GM23248 (cell line): ENCODE results near the gene TATDN3. TPM values are rescaled to one million over a fixed set of nuclear protein-coding genes. Genes with fewer than 3 reads are reported as not detected.
A peak's percentile ranks its signal among the peaks of the same experiment; 100 is the strongest.

Experiments
- DNase-seq: peaks from one replicate; pipeline ENCODE4 v3.0.0-alpha.2; 2015
- H2AFZ ChIP-seq: fragments of 200-600 bp; sonication (generic); 2 replicates; pipeline ENCODE4 v1.6.1; 2016; ENCODE audit warnings: antibody characterized with exemption
- H3F3A ChIP-seq: fragments of 200-600 bp; sonication (generic); 2 replicates; pipeline ENCODE4 v1.6.1; 2016; ENCODE audit warnings: mild to moderate bottlenecking, antibody characterized with exemption, mixed run types; ENCODE audit not compliant: insufficient read depth
- H3K27ac ChIP-seq: fragments of 200-600 bp; sonication (generic); 2 replicates; pipeline ENCODE4 v1.5.1; 2016; ENCODE audit warnings: mild to moderate bottlenecking
- H3K27me3 ChIP-seq: fragments of 200-600 bp; sonication (generic); replicated peaks from 2 replicates; pipeline ENCODE4 v1.6.1; 2016; ENCODE audit warnings: mild to moderate bottlenecking; ENCODE audit not compliant: insufficient read depth
- H3K36me3 ChIP-seq: fragments of 200-600 bp; sonication (generic); 2 replicates; pipeline ENCODE4 v1.6.1; 2016; ENCODE audit warnings: low read depth, mild to moderate bottlenecking
- H3K4me1 ChIP-seq: fragments of 200-600 bp; sonication (generic); 2 replicates; pipeline ENCODE4 v1.6.1; 2016; ENCODE audit warnings: mild to moderate bottlenecking; ENCODE audit not compliant: insufficient read depth
- H3K4me2 ChIP-seq: fragments of 200-600 bp; sonication (generic); one replicate; pipeline ENCODE4 v1.6.1; 2016; ENCODE audit warnings: mild to moderate bottlenecking; ENCODE audit not compliant: unreplicated experiment
- H3K4me3 ChIP-seq: fragments of 200-600 bp; sonication (generic); 2 replicates; pipeline ENCODE4 v1.5.1; 2016; ENCODE audit warnings: mild to moderate bottlenecking
- H3K79me2 ChIP-seq: fragments of 200-600 bp; sonication (generic); 2 replicates; pipeline ENCODE4 v1.6.1; 2016; ENCODE audit warnings: mild to moderate bottlenecking; ENCODE audit not compliant: insufficient read depth
- H3K9ac ChIP-seq: fragments of 200-600 bp; sonication (generic); 2 replicates; pipeline ENCODE4 v1.6.1; 2016; ENCODE audit warnings: mild to moderate bottlenecking
- H3K9me2 ChIP-seq: fragments of 200-600 bp; sonication (generic); 2 replicates; pipeline ENCODE4 v1.6.1; 2016; ENCODE audit warnings: mixed run types, mild to moderate bottlenecking, moderate library complexity; ENCODE audit not compliant: insufficient read depth
- H3K9me3 ChIP-seq: fragments of 200-600 bp; sonication (generic); one replicate; pipeline ENCODE4 v1.6.1; 2017; ENCODE audit warnings: low read depth
- H4K20me1 ChIP-seq: fragments of 200-600 bp; sonication (generic); 2 replicates; pipeline ENCODE4 v1.6.0; 2016; ENCODE audit not compliant: insufficient read depth
- EZH2 ChIP-seq: fragments of 200-600 bp; sonication (generic); IDR thresholded peaks from 2 replicates; pipeline ENCODE4 v1.6.1; 2018; ENCODE audit warnings: antibody characterized with exemption, mild to moderate bottlenecking; ENCODE audit not compliant: insufficient read depth, poor library complexity, severe bottlenecking
- EZH2phosphoT487 ChIP-seq: fragments of 200-600 bp; sonication (generic); IDR thresholded peaks from 2 replicates; pipeline ENCODE4 v1.6.1; 2018; ENCODE audit warnings: antibody characterized with exemption, moderate library complexity, mild to moderate bottlenecking, low read depth; ENCODE audit not compliant: insufficient read depth
- whole genome bisulfite sequencing, 2 experiments: methylation state at CpG; one replicate each; pipeline ENCODE4 v1.1.6; 2015 to 2017; ENCODE audit warnings: low lambda C conversion rate in 2 of 2, low coverage in 1 of 2; ENCODE audit errors: missing lambda C conversion rate in 2 of 2; 5-methylcytosine and 5-hydroxymethylcytosine counted together
- in situ Hi-C: fragments of 300-500 bp; cut with MboI; formaldehyde crosslinking; loops from 2 replicates; pipeline ENCODE4 v1.15.0; 2020
- polyA plus RNA-seq: library from polyadenylated mRNA; unstranded; fragments of >200 nt; fragmentation: Nextera tagmentation; extraction: Ambion mirVana; gene quantifications from 2 replicates; pipeline ENCODE4 v1.2.1, GENCODE V29; 2016
- total RNA-seq: library from RNA; depleted of rRNA; stranded (reverse); fragments of >200 nt; shearing (Covaris generic); gene quantifications from 2 replicates; pipeline ENCODE4 v1.2.3, GENCODE V29; 2014

The TATDN3 gene
- total and polyA plus RNA-seq, 2 experiments from 2014 or later: 12.4 to 14.9 TPM

DNA sequence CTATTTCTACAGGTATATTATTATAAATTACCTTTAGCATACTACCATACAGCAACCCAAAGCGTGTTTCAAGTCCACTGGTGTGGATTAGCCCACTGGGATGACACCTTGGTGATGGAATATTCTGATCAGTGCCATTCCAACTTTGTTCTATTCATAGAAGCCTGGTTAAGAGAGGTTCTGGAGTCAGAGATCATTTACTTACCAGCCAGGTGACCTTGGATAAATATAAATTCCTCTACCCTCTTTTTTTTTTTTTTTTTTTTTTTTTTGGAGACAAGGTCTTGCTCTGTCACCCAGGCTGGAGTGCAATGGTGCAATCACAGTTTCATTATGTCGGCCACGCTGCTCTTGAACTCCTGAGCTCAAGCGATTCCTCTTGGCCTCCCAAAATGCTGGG, 55.9 kb downstream of the TATDN3 start, which contains the start of gene SPATA45:
SPATA45 (minus strand) TSS at position 101 of the 400 bp plus-strand sequence. CDS start 11,500 bp downstream, outside the sequence.
- H3K9ac ChIP-seq: no peak within 1 kb of the TSS
- WGBS, 2 experiments: 86 to 89% methylated on average over 4 of the region's 4 CpGs
- in situ Hi-C loops: no loop called here

DNA sequence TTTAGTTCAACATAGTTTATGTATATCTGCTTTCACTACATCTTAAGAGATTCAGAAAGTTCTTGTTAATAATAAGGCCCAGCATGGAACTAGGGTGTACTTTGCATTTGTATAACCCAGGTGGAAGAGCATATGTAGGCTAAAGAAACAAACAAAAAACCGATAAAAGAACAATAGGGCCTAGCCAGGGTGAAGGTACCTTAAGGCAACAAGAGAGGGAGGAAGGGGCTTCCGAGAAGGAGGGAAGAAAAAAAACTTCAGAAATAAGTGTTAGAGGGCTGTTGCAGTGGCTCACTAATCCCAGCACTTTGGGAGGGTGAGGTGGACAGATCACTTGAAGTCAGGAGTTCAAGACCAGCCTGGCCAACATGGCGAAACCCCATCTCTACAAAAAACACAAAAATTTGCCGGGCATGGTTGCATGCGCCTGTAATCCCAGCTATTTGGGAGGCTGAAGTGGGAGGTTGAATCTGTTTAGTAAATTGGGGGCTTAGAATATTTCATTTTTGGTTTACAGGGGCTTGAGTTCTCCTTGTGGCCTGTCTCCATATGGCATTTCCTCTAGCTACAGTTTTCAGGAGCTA, 60.5 kb downstream of the TATDN3 start:
- in situ Hi-C loops: no loop called here

More for the DNA sequence above, 55.9 kb downstream of the TATDN3 start, which contains the start of gene SPATA45:
- Histone ChIP-seq H3K4me1 (no peaks in the 10 kb centered on the region), H3F3A (no peaks in the 10 kb centered on the region), H3K9me3 (no peaks in the 10 kb centered on the region), H3K79me2 (no peaks in the 10 kb centered on the region), H4K20me1 (no peaks in the 10 kb centered on the region), H3K9me2 (no peaks in the 10 kb centered on the region), H3K27me3 (no peaks in the 10 kb centered on the region), H2AFZ (no peak within 1 kb of the TSS), H3K36me3 (no peaks in the 10 kb centered on the region), H3K4me2 (no peak within 1 kb of the TSS), H3K27ac (no peak within 1 kb of the TSS), H3K4me3 (no peak within 1 kb of the TSS)
- DNase-seq: no peak
- TF ChIP-seq EZH2: no peak
- no peak for TF ChIP-seq EZH2phosphoT487

DNA sequence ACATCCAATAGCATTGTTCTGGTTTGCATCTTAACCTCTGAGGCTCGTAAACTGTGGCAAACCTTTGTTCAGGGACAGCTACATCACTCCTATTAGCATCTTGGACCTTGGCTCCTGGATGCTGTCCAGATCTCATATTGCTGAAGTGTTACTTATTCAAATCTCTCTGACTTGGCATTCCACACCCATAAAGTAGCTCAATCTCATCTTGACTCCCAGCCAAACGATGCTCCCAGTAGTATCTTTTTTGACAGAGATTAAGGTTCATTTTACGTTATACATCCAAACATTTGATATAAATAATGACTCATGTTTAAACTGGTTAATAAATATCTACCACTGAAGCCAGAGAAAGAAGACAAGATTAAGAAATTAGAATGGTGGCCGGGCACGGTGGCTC, 62.0 kb downstream of the TATDN3 start:
- Histone ChIP-seq H3K27ac (no peak overlapping the region), H3K27me3 (no peaks in the 10 kb centered on the region), H4K20me1 (no peaks in the 10 kb centered on the region), H3K36me3 (no peaks in the 10 kb centered on the region), H3K79me2 (peaks cover 10% of the 10 kb centered on the region), H3K9me2 (no peaks in the 10 kb centered on the region), H3K4me1 (no peaks in the 10 kb centered on the region), H3K9ac (no peak overlapping the region), H3K4me3 (no peak overlapping the region), H3K9me3 (no peaks in the 10 kb centered on the region), H3K4me2 (no peak overlapping the region), H2AFZ (no peak overlapping the region), H3F3A (0 out of 2 replicates have a peak, but pooled peaks cover 5% of the 10 kb centered on the region)
- WGBS, 2 experiments: 93 to 97% methylated on average over 5 of the region's 5 CpGs
- in situ Hi-C loops: no loop called here
- no peak for DNase-seq
- TF ChIP-seq EZH2 (no peak), EZH2phosphoT487 (no peak)

More for the DNA sequence above, 60.5 kb downstream of the TATDN3 start:
- H3K9me3 ChIP-seq: no peaks in the 10 kb centered on the region
- TF ChIP-seq EZH2phosphoT487 (no peak), EZH2 (no peak)
- 0 out of 2 replicates have a peak, but pooled peaks cover 5% of the 10 kb centered on the region for H3F3A ChIP-seq
- H3K4me3 ChIP-seq: no peak overlapping the region
- H3K9me2 ChIP-seq: no peaks in the 10 kb centered on the region
- peaks cover 5% of the 10 kb centered on the region; the same call in 1 of the 2 replicates for H3K79me2 ChIP-seq
- no peaks in the 10 kb centered on the region for H3K36me3 ChIP-seq
- H2AFZ ChIP-seq: no peak overlapping the region
- DNase-seq: no peak
- no peaks in the 10 kb centered on the region for H4K20me1 ChIP-seq
- H3K9ac ChIP-seq: no peak overlapping the region
- no peaks in the 10 kb centered on the region for H3K27me3 ChIP-seq
- WGBS, 2 experiments: 77 to 79% methylated on average over 5 of the region's 5 CpGs
- H3K4me1 ChIP-seq: no peaks in the 10 kb centered on the region
- H3K27ac ChIP-seq: no peak overlapping the region
- no peak overlapping the region for H3K4me2 ChIP-seq

DNA sequence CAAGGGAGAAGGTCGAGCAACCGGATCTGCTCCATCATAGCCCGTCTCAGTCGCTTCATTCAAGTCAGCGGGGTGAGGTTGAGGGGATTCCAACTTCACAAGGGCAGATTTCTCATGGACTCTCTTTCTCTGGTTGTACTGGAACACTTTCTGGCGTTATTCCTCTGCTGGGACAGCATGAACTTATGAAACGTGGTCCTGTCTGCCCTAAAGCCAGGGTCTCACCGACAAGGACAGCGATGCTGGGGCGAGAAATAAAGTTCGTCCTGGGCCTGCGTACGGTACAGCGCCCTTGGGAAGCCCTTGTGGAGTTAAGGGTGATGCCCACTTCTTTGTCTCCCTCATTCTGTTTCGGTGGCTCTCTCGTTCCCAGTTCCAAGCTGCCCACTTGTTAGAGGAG, 65.1 kb downstream of the TATDN3 start:
- Histone ChIP-seq H3K9ac (no peak overlapping the region; the same call in 1 of the 2 replicates), H3K79me2 (peaks cover 38% of the 10 kb centered on the region), H3K9me2 (no peaks in the 10 kb centered on the region), H3K4me1 (peaks cover 17% of the 10 kb centered on the region; the same call in 1 of the 2 replicates), H3K9me3 (no peaks in the 10 kb centered on the region), H3K27ac (peak overlapping the region; percentile 71; the same call in 1 of the 2 replicates), H3F3A (0 out of 2 replicates have a peak, but pooled peaks cover 5% of the 10 kb centered on the region), H4K20me1 (no peaks in the 10 kb centered on the region), H2AFZ (peak overlapping the region; percentile 83; the same call in 1 of the 2 replicates), H3K36me3 (no peaks in the 10 kb centered on the region), H3K4me3 (peak overlapping the region; percentile 77; the same call in 1 of the 2 replicates), H3K4me2 (peak overlapping the region; percentile 56), H3K27me3 (no peaks in the 10 kb centered on the region)
- in situ Hi-C loops: no loop called here
- DNase-seq: no peak
- WGBS, 2 experiments: 86 to 90% methylated on average over 16 of the region's 16 CpGs
- TF ChIP-seq EZH2 (no peak), EZH2phosphoT487 (no peak)
